Choroid plexus epithelial cell (primary cell): ENCODE results near the gene CHMP6.
"Not testable (repeated sequence)": the region's sequence is repeated elsewhere in the genome, so short reads cannot be mapped to it uniquely, and the experiment has no call there.

Source experiments
- DNase-seq: peaks from one replicate; pipeline ENCODE4 v3.0.0-alpha.2; 2010; ENCODE audit warnings: low read depth
- H3K4me3 ChIP-seq: 2 replicates; pipeline ENCODE4 v1.5.1; 2011; ENCODE audit warnings: low read depth, mild to moderate bottlenecking, control low read depth, low read length, moderate library complexity
- CTCF ChIP-seq: conservative IDR thresholded peaks from 2 replicates; pipeline ENCODE4 v1.5.1; 2011; ENCODE audit warnings: low read depth, mild to moderate bottlenecking, control low read depth, inconsistent platforms, low read length, moderate library complexity

Gene CHMP6

GRCh38 chr17:81011951-81012350, 20.3 kb downstream of the CHMP6 start:
- TF ChIP-seq CTCF: no peak
- no peak overlapping the region for H3K4me3 ChIP-seq
- peak; percentile 33 for DNase-seq

GRCh38 chr17:81012574-81013447, 21.2 kb downstream of the CHMP6 start:
- no peak for DNase-seq
- no peak overlapping the region for H3K4me3 ChIP-seq
- no peak for TF ChIP-seq CTCF

- H3K4me3 ChIP-seq: no peak overlapping the region
- DNase-seq: no peak
- TF ChIP-seq CTCF: no peak
Measured at GRCh38 chr17:81013642-81014041, 22.0 kb downstream of the CHMP6 start.

- no peak for TF ChIP-seq CTCF
- H3K4me3 ChIP-seq: no peak overlapping the region
- DNase-seq: peak; percentile 47
Measured at GRCh38 chr17:81015136-81015535, 23.5 kb downstream of the CHMP6 start.

- no peak overlapping the region for H3K4me3 ChIP-seq
- no peak for TF ChIP-seq CTCF
- DNase-seq: no peak
Measured at GRCh38 chr17:81016575-81016974, 24.9 kb downstream of the CHMP6 start.

- H3K4me3 ChIP-seq, DNase-seq: not testable (repeated sequence)
Measured at GRCh38 chr17:81017330-81017729, 25.7 kb downstream of the CHMP6 start.

- no peak for TF ChIP-seq CTCF
- peak overlapping the region; percentile 37 for H3K4me3 ChIP-seq
- DNase-seq: peak; percentile 72
Measured at GRCh38 chr17:81018044-81018802, 26.6 kb downstream of the CHMP6 start.
